Karpas-422 (cell line): ENCODE data around the gene CRYBA4. TPM values are rescaled to one million over a fixed set of nuclear protein-coding genes. Genes with fewer than 3 reads are reported as not detected.

ENCODE experiments used
- DNase-seq: peaks from one replicate; pipeline ENCODE4 v3.0.0-alpha.2; 2015
- H2AFZ ChIP-seq: fragments of 200-600 bp; sonication (generic); 2 replicates; pipeline ENCODE4 v1.6.1; 2014; ENCODE audit warnings: antibody characterized with exemption, low read length, mixed read lengths
- H3K27ac ChIP-seq: fragments of 200-600 bp; sonication (generic); 2 replicates; pipeline ENCODE4 v1.5.1; 2014; ENCODE audit warnings: mild to moderate bottlenecking, low read length, moderate library complexity
- H3K27me3 ChIP-seq: fragments of 200-600 bp; sonication (generic); 2 replicates; pipeline ENCODE4 v1.6.1; 2014; ENCODE audit warnings: low read length, mixed read lengths
- H3K36me3 ChIP-seq: fragments of 200-600 bp; sonication (generic); 2 replicates; pipeline ENCODE4 v1.6.1; 2014; ENCODE audit warnings: low read length, mixed read lengths; ENCODE audit not compliant: insufficient read depth
- H3K4me1 ChIP-seq: fragments of 200-600 bp; sonication (generic); 2 replicates; pipeline ENCODE4 v1.6.1; 2014; ENCODE audit warnings: mild to moderate bottlenecking, low read length, mixed read lengths
- H3K4me2 ChIP-seq: fragments of 200-600 bp; sonication (generic); 2 replicates; pipeline ENCODE4 v1.6.1; 2014; ENCODE audit warnings: low read length, low read depth, mild to moderate bottlenecking; ENCODE audit not compliant: poor library complexity, severe bottlenecking
- H3K4me3 ChIP-seq: fragments of 200-600 bp; sonication (generic); 2 replicates; pipeline ENCODE4 v1.5.1; 2014; ENCODE audit warnings: mild to moderate bottlenecking, antibody characterized with exemption, low read length, mixed read lengths
- H3K79me2 ChIP-seq: fragments of 200-600 bp; sonication (generic); 2 replicates; pipeline ENCODE4 v1.6.1; 2014; ENCODE audit warnings: mild to moderate bottlenecking, low read length, mixed read lengths
- H3K9ac ChIP-seq: fragments of 200-600 bp; sonication (generic); 2 replicates; pipeline ENCODE4 v1.6.0; 2014; ENCODE audit warnings: low read length
- H3K9me2 ChIP-seq: fragments of 200-600 bp; sonication (generic), shearing (Covaris generic); replicated peaks from 2 replicates; pipeline ENCODE4 v1.6.0; 2014; ENCODE audit warnings: mild to moderate bottlenecking, low read length, moderate library complexity; ENCODE audit not compliant: insufficient read depth
- H3K9me3 ChIP-seq: fragments of 300-700, 200-600 bp; sonication (generic); 2 replicates; pipeline ENCODE4 v1.6.1; 2014; ENCODE audit warnings: low read length, mixed read lengths
- H4K20me1 ChIP-seq: fragments of 200-600 bp; sonication (generic); 2 replicates; pipeline ENCODE4 v1.6.1; 2014; ENCODE audit warnings: mild to moderate bottlenecking, antibody characterized with exemption, low read length, low read depth; ENCODE audit not compliant: insufficient read depth
- total RNA-seq: library from RNA; depleted of rRNA; stranded (reverse); fragments of >200 nt; shearing (Covaris generic); gene quantifications from 2 replicates; pipeline ENCODE4 v1.2.3, GENCODE V29; 2014; ENCODE audit warnings: low replicate concordance

CRYBA4 gene
- total RNA-seq, 1 experiment from 2014 or later = not detected

GRCh38 chr22:26663374-26663923 lies 41.7 kb downstream of the CRYBA4 start:
- Histone ChIP-seq H3K9ac (peak overlapping the region; percentile 61), H3K27ac (peak overlapping the region; percentile 62)

GRCh38 chr22:26665813-26666231 lies 44.1 kb downstream of the CRYBA4 start:
- H3K27me3 ChIP-seq = no peaks in the 10 kb centered on the region
- H4K20me1 ChIP-seq = no peaks in the 10 kb centered on the region
- H3K4me2 ChIP-seq = no peak overlapping the region
- peaks cover 44% of the 10 kb centered on the region for H3K4me1 ChIP-seq
- H3K36me3 ChIP-seq = no peaks in the 10 kb centered on the region
- H2AFZ ChIP-seq = no peak overlapping the region
- no peaks in the 10 kb centered on the region for H3K9me3 ChIP-seq
- DNase-seq = no peak
- no peak overlapping the region for H3K4me3 ChIP-seq
- H3K9ac ChIP-seq = no peak overlapping the region
- no peak overlapping the region for H3K27ac ChIP-seq
- H3K79me2 ChIP-seq = no peaks in the 10 kb centered on the region
- H3K9me2 ChIP-seq = no peaks in the 10 kb centered on the region

More at GRCh38 chr22:26663374-26663923, 41.7 kb downstream of the CRYBA4 start:
- DNase-seq = peak; percentile 59
- Histone ChIP-seq H3K27me3 (no peaks in the 10 kb centered on the region), H3K4me3 (peak overlapping the region; percentile 53), H4K20me1 (no peaks in the 10 kb centered on the region), H3K9me3 (no peaks in the 10 kb centered on the region), H3K4me2 (peak overlapping the region; percentile 72), H3K36me3 (no peaks in the 10 kb centered on the region), H2AFZ (peak overlapping the region; percentile 76; the same call in 1 of the 2 replicates), H3K9me2 (no peaks in the 10 kb centered on the region), H3K79me2 (no peaks in the 10 kb centered on the region), H3K4me1 (peaks cover 43% of the 10 kb centered on the region)

DNA sequence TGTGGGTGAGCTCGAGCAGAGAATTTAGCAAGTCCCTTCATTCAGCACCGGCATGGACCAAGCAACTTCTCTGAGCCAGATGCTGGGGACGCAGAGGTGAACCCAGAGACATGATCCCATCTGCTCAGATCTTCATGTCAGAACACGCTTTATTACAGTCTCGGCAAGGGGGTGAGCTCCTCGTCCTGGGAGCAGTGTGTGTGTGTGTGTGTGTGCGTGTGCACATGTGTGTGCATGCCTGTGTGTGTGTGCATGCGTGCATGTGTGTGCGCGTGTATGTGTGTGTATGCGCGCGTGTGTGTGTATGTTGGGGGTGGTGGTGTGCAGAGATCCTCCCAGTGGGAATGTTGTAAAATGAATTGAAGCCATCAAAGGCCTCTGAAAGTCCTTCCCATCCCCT lies 45.4 kb downstream of the CRYBA4 start:
- Histone ChIP-seq H3K4me2 (no peak overlapping the region), H2AFZ (no peak overlapping the region), H3K9me2 (no peaks in the 10 kb centered on the region), H3K4me1 (peaks cover 57% of the 10 kb centered on the region), H3K27ac (no peak overlapping the region), H3K79me2 (no peaks in the 10 kb centered on the region), H3K27me3 (no peaks in the 10 kb centered on the region), H3K9me3 (no peaks in the 10 kb centered on the region), H3K9ac (no peak overlapping the region), H3K36me3 (no peaks in the 10 kb centered on the region), H3K4me3 (no peak overlapping the region), H4K20me1 (no peaks in the 10 kb centered on the region)
- DNase-seq = no peak

GRCh38 chr22:26669060-26669481 lies 47.3 kb downstream of the CRYBA4 start:
- H3K4me1 ChIP-seq = peaks cover 50% of the 10 kb centered on the region
- no peaks in the 10 kb centered on the region for H4K20me1 ChIP-seq
- no peak overlapping the region for H2AFZ ChIP-seq
- no peak overlapping the region for H3K9ac ChIP-seq
- peaks cover 9% of the 10 kb centered on the region for H3K79me2 ChIP-seq
- H3K27me3 ChIP-seq = no peaks in the 10 kb centered on the region
- H3K4me2 ChIP-seq = no peak overlapping the region
- no peaks in the 10 kb centered on the region for H3K36me3 ChIP-seq
- H3K4me3 ChIP-seq = no peak overlapping the region
- H3K9me3 ChIP-seq = no peaks in the 10 kb centered on the region
- H3K9me2 ChIP-seq = no peaks in the 10 kb centered on the region
- no peak overlapping the region for H3K27ac ChIP-seq
- DNase-seq = peak; percentile 68

GRCh38 chr22:26670459-26670858 lies 48.7 kb downstream of the CRYBA4 start:
- no peak overlapping the region for H2AFZ ChIP-seq
- peak; percentile 46 for DNase-seq
- H3K36me3 ChIP-seq = no peaks in the 10 kb centered on the region
- H3K4me1 ChIP-seq = peaks cover 49% of the 10 kb centered on the region
- H3K9me2 ChIP-seq = no peaks in the 10 kb centered on the region
- H3K4me3 ChIP-seq = no peak overlapping the region; the same call in 1 of the 2 replicates
- H3K4me2 ChIP-seq = peak overlapping the region; percentile 100
- H4K20me1 ChIP-seq = no peaks in the 10 kb centered on the region
- peaks cover 23% of the 10 kb centered on the region for H3K79me2 ChIP-seq
- H3K27me3 ChIP-seq = no peaks in the 10 kb centered on the region
- no peaks in the 10 kb centered on the region for H3K9me3 ChIP-seq
- peak overlapping the region; percentile 98 for H3K9ac ChIP-seq
- H3K27ac ChIP-seq = peak overlapping the region; percentile 96

DNA sequence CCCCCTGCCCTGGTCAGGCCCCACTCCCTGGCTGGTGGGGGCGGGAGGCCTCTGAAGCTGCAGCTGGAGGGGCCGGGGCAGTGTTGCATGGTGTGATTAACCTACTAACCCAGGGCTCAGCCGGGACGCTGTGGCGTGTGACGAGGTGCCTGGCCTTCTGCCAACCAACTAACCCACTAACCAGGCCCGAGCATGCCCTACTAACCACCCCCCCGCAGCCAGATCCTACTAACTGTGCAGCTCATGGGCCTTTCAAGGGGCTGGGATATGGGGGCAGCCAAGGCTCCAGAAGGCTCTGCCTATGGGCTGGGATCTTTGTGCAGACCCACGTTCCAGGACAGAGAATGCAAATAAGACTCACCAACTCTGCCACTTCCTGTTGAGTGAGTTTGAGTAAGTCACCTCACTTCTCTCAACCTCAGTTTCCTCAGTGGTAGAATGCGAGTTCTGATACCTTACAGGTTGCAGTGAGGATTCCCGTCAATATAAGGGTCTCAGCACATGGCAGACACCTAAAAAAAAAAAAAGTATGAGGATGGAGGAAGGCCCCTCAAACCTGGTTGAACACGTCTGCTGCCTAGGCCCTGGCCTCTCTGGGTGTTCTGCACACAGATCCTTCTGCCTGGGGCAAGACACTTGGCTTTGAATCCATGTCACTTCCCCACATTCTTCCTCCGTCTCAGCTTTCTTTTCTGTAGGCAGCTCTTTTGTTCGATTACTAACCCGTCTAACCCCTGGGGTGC lies 49.7 kb downstream of the CRYBA4 start:
- H3K4me3 ChIP-seq = peak overlapping the region; percentile 96
- peak overlapping the region; percentile 98 for H3K9ac ChIP-seq
- H3K36me3 ChIP-seq = no peaks in the 10 kb centered on the region
- H2AFZ ChIP-seq = peak overlapping the region; percentile 70
- peaks cover 31% of the 10 kb centered on the region for H3K79me2 ChIP-seq
- no peaks in the 10 kb centered on the region for H4K20me1 ChIP-seq
- peak; percentile 77 for DNase-seq
- no peaks in the 10 kb centered on the region for H3K9me3 ChIP-seq
- H3K27me3 ChIP-seq = no peaks in the 10 kb centered on the region
- H3K27ac ChIP-seq = peak overlapping the region; percentile 96
- H3K9me2 ChIP-seq = no peaks in the 10 kb centered on the region
- H3K4me1 ChIP-seq = peaks cover 46% of the 10 kb centered on the region
- peak overlapping the region; percentile 100 for H3K4me2 ChIP-seq

GRCh38 chr22:26672060-26672471 lies 50.3 kb downstream of the CRYBA4 start:
- no peaks in the 10 kb centered on the region for H3K27me3 ChIP-seq
- peak overlapping the region; percentile 98 for H3K9ac ChIP-seq
- H4K20me1 ChIP-seq = no peaks in the 10 kb centered on the region
- peak overlapping the region; percentile 96 for H3K4me3 ChIP-seq
- H3K27ac ChIP-seq = peak overlapping the region; percentile 96
- no peak for DNase-seq
- no peaks in the 10 kb centered on the region for H3K9me2 ChIP-seq
- H2AFZ ChIP-seq = peak overlapping the region; percentile 70; the same call in 1 of the 2 replicates
- H3K4me2 ChIP-seq = peak overlapping the region; percentile 100
- H3K36me3 ChIP-seq = no peaks in the 10 kb centered on the region
- H3K9me3 ChIP-seq = no peaks in the 10 kb centered on the region
- H3K4me1 ChIP-seq = peaks cover 46% of the 10 kb centered on the region
- H3K79me2 ChIP-seq = peaks cover 31% of the 10 kb centered on the region

DNA sequence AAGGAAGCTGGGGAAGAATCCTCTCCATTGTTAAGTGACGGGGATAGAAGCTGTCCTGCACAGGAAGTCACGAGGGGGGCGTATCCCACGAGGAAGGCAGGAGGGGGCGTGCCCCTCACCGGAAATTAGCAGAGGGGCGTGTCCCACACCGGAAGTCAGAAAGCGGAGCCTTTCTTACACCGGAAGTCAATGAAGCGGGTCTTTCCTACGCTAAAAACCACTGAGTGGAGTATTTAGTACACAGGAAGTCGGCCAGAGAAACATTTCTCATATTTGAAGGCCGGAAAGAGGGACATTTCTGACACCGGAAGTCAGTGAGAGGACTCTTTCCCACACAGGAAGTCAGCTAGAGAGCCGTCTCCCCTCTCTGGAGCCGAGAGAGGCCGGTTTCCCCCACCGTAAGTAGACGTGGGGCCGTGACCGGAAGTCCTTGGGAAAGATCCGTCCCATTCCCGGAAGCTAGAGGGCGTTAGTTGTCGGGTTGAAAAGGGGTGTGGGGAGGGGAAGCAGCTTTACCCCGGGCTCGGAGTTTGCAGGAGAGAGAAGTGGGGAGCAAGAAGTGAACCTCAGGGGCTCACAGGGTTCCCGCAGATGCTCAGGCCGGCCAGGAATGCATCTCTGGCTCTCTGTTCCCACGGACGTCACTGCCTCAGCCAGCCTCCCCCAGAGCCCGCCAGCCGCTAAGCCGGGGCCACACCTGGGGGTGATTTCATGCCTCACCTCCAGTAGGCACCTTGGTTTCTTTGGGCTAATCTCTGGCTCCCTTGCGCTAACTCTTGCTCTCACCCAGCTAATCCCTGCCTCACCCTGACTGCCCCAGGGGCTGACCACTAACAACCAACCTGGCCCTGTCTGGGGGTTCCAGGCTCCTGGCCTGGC lies 51.1 kb downstream of the CRYBA4 start:
- peaks cover 31% of the 10 kb centered on the region for H3K79me2 ChIP-seq
- H2AFZ ChIP-seq = no peak overlapping the region
- peak overlapping the region; percentile 96 for H3K4me3 ChIP-seq
- peak overlapping the region; percentile 100 for H3K4me2 ChIP-seq
- no peaks in the 10 kb centered on the region for H3K36me3 ChIP-seq
- DNase-seq = peak; percentile 98
- H3K9me2 ChIP-seq = no peaks in the 10 kb centered on the region
- H3K27ac ChIP-seq = peak overlapping the region; percentile 96
- H4K20me1 ChIP-seq = no peaks in the 10 kb centered on the region
- H3K9me3 ChIP-seq = no peaks in the 10 kb centered on the region
- H3K4me1 ChIP-seq = peaks cover 46% of the 10 kb centered on the region
- H3K9ac ChIP-seq = peak overlapping the region; percentile 98
- H3K27me3 ChIP-seq = no peaks in the 10 kb centered on the region
